UCSD-AML1 (cell line): ENCODE results near the gene CRMP1.
"Not testable (repeated sequence)": the region's sequence is repeated elsewhere in the genome, so short reads cannot be mapped to it uniquely, and the experiment has no call there.

Experiments
- DNase-seq: peaks from one replicate; lab custom pipeline; 2025; ENCODE audit not compliant: unreplicated experiment; lab: John Stamatoyannopoulos, UW

Gene CRMP1

GRCh38 chr4:5825321-5826041 lies 67.4 kb downstream of the CRMP1 start:
- no peak for DNase-seq

- peak; percentile 30 for DNase-seq
These were observed 68.3 kb downstream of the CRMP1 start for GRCh38 chr4:5824635-5825034.

GRCh38 chr4:5824227-5824626 lies 68.7 kb downstream of the CRMP1 start:
- DNase-seq: no peak

GRCh38 chr4:5823542-5824211 lies 69.2 kb downstream of the CRMP1 start:
- no peak for DNase-seq

GRCh38 chr4:5822619-5823018 lies 70.3 kb downstream of the CRMP1 start:
- no peak for DNase-seq

GRCh38 chr4:5821665-5822358 lies 71.1 kb downstream of the CRMP1 start:
- peak; percentile 22 for DNase-seq

- no peak for DNase-seq
These were observed 76.0 kb downstream of the CRMP1 start for GRCh38 chr4:5816851-5817375.

GRCh38 chr4:5816101-5816500 lies 76.8 kb downstream of the CRMP1 start:
- DNase-seq: no peak

GRCh38 chr4:5815641-5816040 lies 77.2 kb downstream of the CRMP1 start:
- DNase-seq: no peak

GRCh38 chr4:5814421-5814820 lies 78.5 kb downstream of the CRMP1 start:
- no peak for DNase-seq

GRCh38 chr4:5813882-5814255 lies 79.0 kb downstream of the CRMP1 start:
- DNase-seq: no peak

- no peak for DNase-seq
These were observed 80.2 kb downstream of the CRMP1 start for GRCh38 chr4:5812506-5813229.

- DNase-seq: not testable (repeated sequence)
These were observed 80.8 kb downstream of the CRMP1 start for GRCh38 chr4:5812057-5812456.

- no peak for DNase-seq
These were observed 82.0 kb downstream of the CRMP1 start for GRCh38 chr4:5810770-5811430.

- no peak for DNase-seq
These were observed 82.7 kb downstream of the CRMP1 start for GRCh38 chr4:5810151-5810550.

- no peak for DNase-seq
These were observed 83.6 kb downstream of the CRMP1 start for GRCh38 chr4:5809216-5809776.

GRCh38 chr4:5808081-5808741 lies 84.7 kb downstream of the CRMP1 start:
- no peak for DNase-seq

- DNase-seq: no peak
These were observed 87.6 kb downstream of the CRMP1 start for GRCh38 chr4:5805270-5805669.

GRCh38 chr4:5804656-5805055 lies 88.2 kb downstream of the CRMP1 start:
- DNase-seq: peak; percentile 33

GRCh38 chr4:5802565-5802964 lies 90.3 kb downstream of the CRMP1 start:
- DNase-seq: no peak
